Urinary bladder (tissue), 4 donors: ENCODE results near the gene CD81. TPM values are rescaled to one million over a fixed set of nuclear protein-coding genes. Genes with fewer than 3 reads are reported as not detected.
A peak's percentile ranks its signal among the peaks of the same experiment; 100 is the strongest.

Experiments
- DNase-seq: peaks from one replicate; pipeline ENCODE4 v3.0.0-alpha.2; 2015; ENCODE audit errors: extremely low spot score
- H3K27ac ChIP-seq: one replicate; pipeline ENCODE4 v1.5.1; 2013; ENCODE audit warnings: low read depth, mild to moderate bottlenecking, moderate library complexity
- H3K36me3 ChIP-seq: one replicate; pipeline ENCODE4 v1.6.1; 2013; ENCODE audit warnings: mild to moderate bottlenecking, moderate library complexity; ENCODE audit not compliant: insufficient read depth
- H3K4me1 ChIP-seq: one replicate; pipeline ENCODE4 v1.6.1; 2013; ENCODE audit warnings: mild to moderate bottlenecking, moderate library complexity; ENCODE audit not compliant: insufficient read depth
- H3K4me3 ChIP-seq: one replicate; pipeline ENCODE4 v1.5.1; 2013; ENCODE audit warnings: low read depth, low read length
- WGBS: extraction: QIAGEN DNeasy Blood & Tissue Kit; methylation state at CpG from one replicate; pipeline ENCODE4 v1.1.7; 2013; 5-methylcytosine and 5-hydroxymethylcytosine counted together
- polyA plus RNA-seq: library from polyadenylated mRNA; stranded (reverse); fragments of 200-250 nt; gene quantifications from one replicate; pipeline ENCODE4 v1.2.3, GENCODE V29; 2013
- total RNA-seq: library from RNA; depleted of rRNA; stranded (reverse); fragments of >200 nt; gene quantifications from one replicate; pipeline ENCODE4 v1.2.3, GENCODE V29; 2014
- donor health status: healthy with polysubstance abuse.
- donor health status: healthy.

CD81 gene
- total and polyA plus RNA-seq, 2 donors, result 251 to 1,145 TPM

GRCh38 chr11:2402106-2402505 is 25.0 kb downstream of the CD81 start:
- Histone ChIP-seq H3K4me3 (no peak overlapping the region), H3K27ac (no peak overlapping the region), H3K36me3 (no peaks in the 10 kb centered on the region), H3K4me1 (peaks cover 4% of the 10 kb centered on the region)
- no peak for DNase-seq
- 90% methylated on average over 13 of the region's 13 CpGs for WGBS

- H3K27ac ChIP-seq, result no peak overlapping the region
- peaks cover 4% of the 10 kb centered on the region for H3K4me1 ChIP-seq
- WGBS, result 88% methylated on average over 31 of the region's 31 CpGs
- no peaks in the 10 kb centered on the region for H3K36me3 ChIP-seq
- H3K4me3 ChIP-seq, result no peak overlapping the region
- no peak for DNase-seq
Observed at GRCh38 chr11:2402890-2403645, 26.0 kb downstream of the CD81 start.

GRCh38 chr11:2404735-2405196 is 27.7 kb downstream of the CD81 start:
- Histone ChIP-seq H3K4me3 (no peak overlapping the region), H3K36me3 (no peaks in the 10 kb centered on the region), H3K27ac (no peak overlapping the region), H3K4me1 (peaks cover 4% of the 10 kb centered on the region)
- DNase-seq, result no peak
- WGBS, result 61% methylated on average over 12 of the region's 12 CpGs

GRCh38 chr11:2406451-2406850 is 29.3 kb downstream of the CD81 start:
- H3K4me3 ChIP-seq, result no peak overlapping the region
- H3K36me3 ChIP-seq, result no peaks in the 10 kb centered on the region
- peaks cover 4% of the 10 kb centered on the region for H3K4me1 ChIP-seq
- no peak overlapping the region for H3K27ac ChIP-seq
- 88% methylated on average over 14 of the region's 14 CpGs for WGBS
- no peak for DNase-seq

- DNase-seq, result no peak
- 88% methylated on average over 24 of the region's 24 CpGs for WGBS
Observed at GRCh38 chr11:2406878-2407410, 29.8 kb downstream of the CD81 start.

GRCh38 chr11:2408671-2409070 is 31.6 kb downstream of the CD81 start:
- H3K27ac ChIP-seq, result no peak overlapping the region
- DNase-seq, result no peak
- H3K36me3 ChIP-seq, result no peaks in the 10 kb centered on the region
- H3K4me1 ChIP-seq, result no peaks in the 10 kb centered on the region
- WGBS, result 60% methylated on average over 11 of the region's 11 CpGs
- no peak overlapping the region for H3K4me3 ChIP-seq

More at GRCh38 chr11:2406878-2407410, 29.8 kb downstream of the CD81 start:
- Histone ChIP-seq H3K4me1 (peaks cover 2% of the 10 kb centered on the region), H3K36me3 (no peaks in the 10 kb centered on the region), H3K27ac (no peak overlapping the region), H3K4me3 (no peak overlapping the region)

- no peaks in the 10 kb centered on the region for H3K36me3 ChIP-seq
- DNase-seq, result peak; percentile 76
- H3K27ac ChIP-seq, result no peak overlapping the region
Observed at GRCh38 chr11:2409126-2409525, 32.0 kb downstream of the CD81 start.

GRCh38 chr11:2409611-2410468 is 32.7 kb downstream of the CD81 start:
- no peaks in the 10 kb centered on the region for H3K4me1 ChIP-seq
- H3K4me3 ChIP-seq, result no peak overlapping the region
- DNase-seq, result no peak
- WGBS, result 52% methylated on average over 42 of the region's 42 CpGs
- no peaks in the 10 kb centered on the region for H3K36me3 ChIP-seq
- no peak overlapping the region for H3K27ac ChIP-seq

More at GRCh38 chr11:2409126-2409525, 32.0 kb downstream of the CD81 start:
- no peaks in the 10 kb centered on the region for H3K4me1 ChIP-seq
- H3K4me3 ChIP-seq, result no peak overlapping the region
- 38% methylated on average over 16 of the region's 16 CpGs for WGBS

GRCh38 chr11:2410616-2411015 is 33.5 kb downstream of the CD81 start:
- 85% methylated on average over 9 of the region's 9 CpGs for WGBS
- H3K4me1 ChIP-seq, result no peaks in the 10 kb centered on the region
- no peaks in the 10 kb centered on the region for H3K36me3 ChIP-seq
- H3K27ac ChIP-seq, result no peak overlapping the region
- H3K4me3 ChIP-seq, result no peak overlapping the region
- no peak for DNase-seq

- Histone ChIP-seq H3K4me3 (no peak overlapping the region), H3K36me3 (no peaks in the 10 kb centered on the region), H3K4me1 (no peaks in the 10 kb centered on the region), H3K27ac (no peak overlapping the region)
- WGBS, result 83% methylated on average over 30 of the region's 30 CpGs
- DNase-seq, result no peak
Observed at GRCh38 chr11:2411446-2412305, 34.6 kb downstream of the CD81 start.

GRCh38 chr11:2412323-2412722 is 35.2 kb downstream of the CD81 start:
- WGBS, result 92% methylated on average over 6 of the region's 6 CpGs
- Histone ChIP-seq H3K27ac (no peak overlapping the region), H3K4me1 (no peaks in the 10 kb centered on the region), H3K36me3 (no peaks in the 10 kb centered on the region), H3K4me3 (no peak overlapping the region)
- no peak for DNase-seq

- 88% methylated on average over 43 of the region's 43 CpGs for WGBS
- DNase-seq, result no peak
- H3K27ac ChIP-seq, result no peak overlapping the region
- H3K36me3 ChIP-seq, result no peaks in the 10 kb centered on the region
- no peaks in the 10 kb centered on the region for H3K4me1 ChIP-seq
- H3K4me3 ChIP-seq, result no peak overlapping the region
Observed at GRCh38 chr11:2413742-2414579, 36.9 kb downstream of the CD81 start.
